Neural crest cell (in vitro differentiated cells): Measurements from ENCODE around the gene S100A6. TPM values are rescaled to one million over a fixed set of nuclear protein-coding genes. Genes with fewer than 3 reads are reported as not detected.

Source experiments
- DNase-seq: peaks from one replicate; pipeline ENCODE4 v3.0.0; 2021; ENCODE audit warnings: low read depth, mixed read lengths, low spot score
- H3K27ac Mint-ChIP-seq: one replicate; pipeline ENCODE4 v1.8.0; 2021; ENCODE audit warnings: mild to moderate bottlenecking, mixed read lengths; ENCODE audit not compliant: unreplicated experiment
- H3K27me3 Mint-ChIP-seq: 2 replicates; pipeline ENCODE4 v1.8.0; 2021; ENCODE audit warnings: low read depth, mild to moderate bottlenecking, mixed read lengths
- H3K36me3 Mint-ChIP-seq: 2 replicates; pipeline ENCODE4 v1.8.0; 2021; ENCODE audit warnings: low read depth, mild to moderate bottlenecking, mixed read lengths
- H3K4me1 Mint-ChIP-seq: 2 replicates; pipeline ENCODE4 v1.8.0; 2021; ENCODE audit warnings: mixed read lengths
- H3K4me3 Mint-ChIP-seq: one replicate; pipeline ENCODE4 v1.8.0; 2021; ENCODE audit warnings: mild to moderate bottlenecking, mixed read lengths
- H3K9me3 Mint-ChIP-seq: 2 replicates; pipeline ENCODE4 v1.8.0; 2021; ENCODE audit warnings: mixed read lengths
- CTCF ChIP-seq: fragments of 200-600 bp; sonication (generic); conservative IDR thresholded peaks from 2 replicates; pipeline ENCODE4 v1.5.0; 2021; ENCODE audit warnings: antibody characterized with exemption, mild to moderate bottlenecking
- total RNA-seq: library from RNA; stranded (reverse); gene quantifications from 2 replicates; pipeline ENCODE4 v1.2.1, GENCODE V29; 2021

The S100A6 gene
- total RNA-seq, 1 donor from 2014 or later: not detected

GRCh38 chr1:153532769-153533599 is 2.8 kb downstream of the S100A6 start:
- no peaks in the 10 kb centered on the region for H3K9me3 Mint-ChIP-seq
- H3K27ac Mint-ChIP-seq: peak overlapping the region; percentile 70
- peak; percentile 85 for DNase-seq
- no peaks in the 10 kb centered on the region for H3K36me3 Mint-ChIP-seq
- H3K4me3 Mint-ChIP-seq: peak overlapping the region; percentile 42
- peak; percentile 83 for TF ChIP-seq CTCF
- no peaks in the 10 kb centered on the region for H3K27me3 Mint-ChIP-seq
- H3K4me1 Mint-ChIP-seq: peaks cover 27% of the 10 kb centered on the region

DNA sequence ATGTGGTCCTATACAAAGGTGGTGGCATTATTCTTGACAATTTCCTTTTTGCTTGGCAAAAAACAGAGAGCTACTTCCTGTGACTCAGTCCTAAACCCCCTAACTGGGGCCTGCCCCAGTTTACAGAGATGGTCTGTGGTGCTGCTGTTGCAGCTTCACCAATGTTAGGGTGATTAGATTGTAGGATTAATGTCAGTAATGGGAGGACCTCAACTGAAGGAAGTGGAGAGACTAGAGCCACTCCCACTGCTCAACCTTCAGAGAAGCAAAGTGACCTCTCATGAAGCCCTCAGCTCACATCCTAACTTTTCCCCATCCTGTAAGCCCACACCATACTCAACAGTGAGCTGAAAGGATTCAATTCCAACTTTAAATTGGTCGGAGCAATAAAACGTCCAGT is 3.6 kb downstream of the S100A6 start:
- H3K27ac Mint-ChIP-seq: no peak overlapping the region
- no peak overlapping the region for H3K4me3 Mint-ChIP-seq

DNA sequence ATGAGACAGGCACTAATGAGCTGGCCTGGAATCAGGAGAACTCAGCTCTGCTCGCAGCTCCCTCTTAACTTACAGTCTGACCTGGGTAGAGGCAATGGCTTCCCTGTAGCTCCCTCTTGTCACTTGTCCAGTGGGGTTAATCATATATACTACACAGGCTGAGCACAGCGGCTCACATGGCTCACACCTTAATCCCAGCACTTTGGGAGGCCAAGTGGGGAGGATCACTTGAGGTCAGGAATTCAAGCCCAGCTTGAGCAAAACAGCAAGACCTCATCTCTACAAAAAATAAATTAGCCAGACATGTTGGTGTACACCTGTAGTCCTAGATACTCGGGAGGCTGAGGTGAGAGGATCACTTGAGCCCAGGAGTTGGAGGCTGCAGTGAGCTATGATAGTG is 4.2 kb downstream of the S100A6 start:
- peaks cover 27% of the 10 kb centered on the region for H3K4me1 Mint-ChIP-seq
- no peaks in the 10 kb centered on the region for H3K27me3 Mint-ChIP-seq
- H3K27ac Mint-ChIP-seq: no peak overlapping the region
- DNase-seq: no peak
- no peaks in the 10 kb centered on the region for H3K36me3 Mint-ChIP-seq
- TF ChIP-seq CTCF: no peak
- H3K9me3 Mint-ChIP-seq: no peaks in the 10 kb centered on the region
- no peak overlapping the region for H3K4me3 Mint-ChIP-seq

More for the DNA sequence above, 3.6 kb downstream of the S100A6 start:
- no peak for DNase-seq
- TF ChIP-seq CTCF: no peak
- H3K4me1 Mint-ChIP-seq: peaks cover 27% of the 10 kb centered on the region
- H3K27me3 Mint-ChIP-seq: no peaks in the 10 kb centered on the region
- H3K9me3 Mint-ChIP-seq: no peaks in the 10 kb centered on the region
- H3K36me3 Mint-ChIP-seq: no peaks in the 10 kb centered on the region

DNA sequence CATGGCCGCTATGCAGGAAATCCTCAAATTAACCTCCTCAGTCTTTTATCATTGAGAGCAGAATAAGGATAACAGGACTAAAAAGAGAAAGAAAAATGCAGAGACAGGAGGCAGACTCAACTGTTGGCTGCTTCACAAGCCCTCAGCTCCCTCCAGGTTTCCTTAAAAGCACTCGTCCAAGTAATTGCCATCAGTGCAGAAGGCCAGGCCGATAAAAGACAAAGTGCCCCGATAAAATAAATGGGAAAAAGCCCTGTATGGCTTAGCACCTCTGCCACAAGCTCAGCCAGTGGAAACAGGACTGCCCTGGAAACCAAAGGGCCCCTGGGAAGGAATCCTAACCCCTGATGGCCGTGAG is 8.1 kb downstream of the S100A6 start:
- Mint-ChIP-seq H3K4me1 (peaks cover 5% of the 10 kb centered on the region), H3K27ac (no peak overlapping the region), H3K4me3 (no peak overlapping the region), H3K9me3 (no peaks in the 10 kb centered on the region), H3K36me3 (no peaks in the 10 kb centered on the region), H3K27me3 (no peaks in the 10 kb centered on the region)
- no peak for TF ChIP-seq CTCF
- DNase-seq: no peak

DNA sequence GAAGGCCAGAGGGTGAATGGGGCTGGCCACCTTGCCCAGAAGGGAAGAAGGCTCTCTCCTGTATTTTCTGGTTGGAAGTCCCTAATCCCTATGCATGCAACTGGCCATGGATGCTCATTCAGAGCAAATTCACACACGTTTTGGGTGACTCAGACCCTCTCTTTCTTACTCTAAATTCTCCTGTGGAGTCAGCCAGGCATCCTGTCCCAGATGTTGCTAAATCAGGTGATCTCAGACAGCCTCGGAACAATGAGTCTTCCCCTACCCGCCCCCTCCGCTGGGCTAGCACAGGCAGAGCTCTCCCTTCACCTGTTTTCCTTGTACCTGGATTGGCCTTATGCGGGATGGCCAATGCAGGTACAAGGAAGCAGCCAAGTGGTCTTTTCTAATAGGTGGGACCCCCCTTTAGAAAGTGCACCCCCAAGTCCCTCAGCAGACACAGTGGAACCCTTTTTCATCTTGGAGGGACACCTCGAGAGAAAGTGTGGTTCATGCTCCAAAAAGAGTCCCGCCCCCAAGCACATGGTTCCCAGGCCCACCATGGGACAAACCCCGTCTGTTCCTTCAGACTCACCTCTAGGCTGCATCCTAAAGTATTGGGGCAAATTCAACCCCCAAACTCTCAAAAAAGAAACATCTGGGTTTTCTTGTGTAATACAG is 8.6 kb downstream of the S100A6 start:
- no peak for TF ChIP-seq CTCF
- H3K36me3 Mint-ChIP-seq: no peaks in the 10 kb centered on the region
- H3K27me3 Mint-ChIP-seq: no peaks in the 10 kb centered on the region
- no peak overlapping the region for H3K27ac Mint-ChIP-seq
- H3K4me1 Mint-ChIP-seq: peaks cover under 1% of the 10 kb centered on the region
- no peak for DNase-seq
- no peaks in the 10 kb centered on the region for H3K9me3 Mint-ChIP-seq
- no peak overlapping the region for H3K4me3 Mint-ChIP-seq
